A673 (cell line): Measurements from ENCODE around the gene AAR2.

Source experiments
- CTCF ChIP-seq: fragments of 300-800, 200-600 bp; sonication (generic); conservative IDR thresholded peaks from 2 replicates; pipeline ENCODE4 v1.5.1; 2017; ENCODE audit warnings: low read depth, mild to moderate bottlenecking, antibody characterized with exemption, low read length, moderate library complexity, mixed read lengths
- EZH2 ChIP-seq: fragments of 200-600 bp; sonication (generic); IDR thresholded peaks from 2 replicates; pipeline ENCODE4 v1.6.1; 2017; ENCODE audit warnings: borderline replicate concordance, low read depth, mild to moderate bottlenecking, mixed read lengths, antibody characterized with exemption, low read length; ENCODE audit not compliant: poor library complexity, severe bottlenecking

GRCh38 chr20:36200451-36200850 is 35.8 kb upstream of the AAR2 start:
- no peak for TF ChIP-seq CTCF
- no peak for TF ChIP-seq EZH2
